Gastrocnemius medialis (tissue), 4 donors: Measurements from ENCODE around the gene PLCZ1. TPM values are rescaled to one million over a fixed set of nuclear protein-coding genes. Genes with fewer than 3 reads are reported as not detected.

Experiments
- ATAC-seq, 2 donors: fragments of 150-250 bp; one replicate each; pipeline ENCODE4 v1.9.1; 2016
- DNase-seq, 2 donors: peaks; one replicate each; pipeline ENCODE4 v3.0.0-alpha.2; 2019
- H3K27ac ChIP-seq, 4 donors: fragments of 200-600 bp; sonication (generic); 1 replicate in 1 of 4; 2 replicates in 3 of 4; pipeline ENCODE4 v1.5.1; 2016 to 2018; ENCODE audit warnings: mild to moderate bottlenecking in 2 of 4, moderate library complexity in 1 of 4
- H3K27me3 ChIP-seq, 3 donors: fragments of 200-600 bp; sonication (generic) in 2 of 3; 1 replicate in 1 of 3; 2 replicates in 2 of 3; pipeline versions ENCODE4 v1.5.1 to v1.6.0; 2016 to 2019; ENCODE audit warnings: mild to moderate bottlenecking in 1 of 3, moderate library complexity in 1 of 3
- H3K36me3 ChIP-seq, 2 donors: fragments of 200-600 bp; sonication (generic) in 1 of 2; one replicate each; pipeline ENCODE4 v1.5.1; 2017 to 2018
- H3K4me1 ChIP-seq, 2 donors: fragments of 200-600 bp; sonication (generic) in 1 of 2; one replicate each; pipeline ENCODE4 v1.5.1; 2016 to 2017; ENCODE audit warnings: mild to moderate bottlenecking in 2 of 2
- H3K4me3 ChIP-seq, 4 donors: fragments of 200-600 bp; sonication (generic) in 3 of 4; 1 replicate in 1 of 4; 2 replicates in 3 of 4; pipeline ENCODE4 v1.5.1; 2016 to 2019; ENCODE audit warnings: mild to moderate bottlenecking in 2 of 4
- H3K9me3 ChIP-seq, 3 donors: fragments of 200-600 bp; sonication (generic) in 2 of 3; 1 replicate in 1 of 3; 2 replicates in 2 of 3; pipeline ENCODE4 v1.5.1; 2016 to 2019
- POLR2A ChIP-seq, 2 donors: fragments of 450-650 bp; IDR thresholded peaks; one replicate each; pipeline ENCODE4 v1.6.1; 2017; ENCODE audit warnings: antibody characterized with exemption in 2 of 2, mild to moderate bottlenecking in 2 of 2, moderate library complexity in 2 of 2
- in situ Hi-C, 4 donors: fragments of 200-750 bp; cut with MboI; loops; one replicate each; pipeline versions ENCODE4 v1.15.0 to v1.8.0; 2017; ENCODE audit warnings: low sequenced_read_pairs in 4 of 4
- intact Hi-C: fragments of 100-400 bp; cut with DNase I; formaldehyde crosslinking; loops from one replicate; pipeline ENCODE4 v1.15.1; 2023; ENCODE audit warnings: low total_unique reads
- total RNA-seq, 4 donors: library from RNA; depleted of rRNA; stranded (reverse); fragments of >200 nt; gene quantifications; one replicate each; pipeline versions ENCODE4 v1.1.0 to v1.2.3, GENCODE V29; 2016
- TF ChIP-seq, protein P1 (sequence below), 5 experiments: fragments of 450-650 bp in 3 of 5; fragments of 200-600 bp in 2 of 5; sonication (generic) in 2 of 5; IDR thresholded peaks in 4 of 5; conservative IDR thresholded peaks in 1 of 5; 1 replicate in 4 of 5; 2 replicates in 1 of 5; pipeline ENCODE4 v1.5.1; 2016 to 2019; ENCODE audit warnings: antibody characterized with exemption in 5 of 5, mild to moderate bottlenecking in 3 of 5, moderate library complexity in 3 of 5

The PLCZ1 gene
- total RNA-seq, 4 donors from 2014 or later: not detected

DNA sequence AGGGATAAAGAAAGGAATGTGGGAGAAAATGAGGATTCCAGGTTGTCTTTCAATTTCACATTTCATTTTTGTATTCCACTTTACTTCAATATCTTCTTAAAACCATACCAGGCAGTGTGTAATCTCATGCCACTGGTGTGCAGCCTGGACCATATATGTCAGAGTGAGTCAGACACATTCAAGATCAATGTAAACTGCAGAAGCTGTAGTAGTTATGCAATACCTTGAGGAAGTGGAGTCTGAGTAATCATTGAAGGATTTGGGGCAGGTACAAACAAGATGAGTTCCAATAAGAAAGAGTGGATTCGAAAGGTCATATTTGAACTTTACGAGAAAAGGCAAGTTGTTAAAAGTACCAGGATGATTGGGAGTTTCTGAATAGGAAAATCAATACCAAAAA is 14.1 kb downstream of the PLCZ1 start:
- ATAC-seq (no peak), DNase-seq (no peak)
- Histone ChIP-seq H3K36me3 (no peaks in the 10 kb centered on the region), H3K4me3 (no peak overlapping the region), H3K4me1 (no peaks in the 10 kb centered on the region), H3K27ac (no peak overlapping the region), H3K9me3 (no peaks in the 10 kb centered on the region), H3K27me3 (no peaks in the 10 kb centered on the region)
- TF ChIP-seq POLR2A (IDR thresholded peaks at IDR 0.05): no peak
- TF ChIP-seq, protein P1, sequence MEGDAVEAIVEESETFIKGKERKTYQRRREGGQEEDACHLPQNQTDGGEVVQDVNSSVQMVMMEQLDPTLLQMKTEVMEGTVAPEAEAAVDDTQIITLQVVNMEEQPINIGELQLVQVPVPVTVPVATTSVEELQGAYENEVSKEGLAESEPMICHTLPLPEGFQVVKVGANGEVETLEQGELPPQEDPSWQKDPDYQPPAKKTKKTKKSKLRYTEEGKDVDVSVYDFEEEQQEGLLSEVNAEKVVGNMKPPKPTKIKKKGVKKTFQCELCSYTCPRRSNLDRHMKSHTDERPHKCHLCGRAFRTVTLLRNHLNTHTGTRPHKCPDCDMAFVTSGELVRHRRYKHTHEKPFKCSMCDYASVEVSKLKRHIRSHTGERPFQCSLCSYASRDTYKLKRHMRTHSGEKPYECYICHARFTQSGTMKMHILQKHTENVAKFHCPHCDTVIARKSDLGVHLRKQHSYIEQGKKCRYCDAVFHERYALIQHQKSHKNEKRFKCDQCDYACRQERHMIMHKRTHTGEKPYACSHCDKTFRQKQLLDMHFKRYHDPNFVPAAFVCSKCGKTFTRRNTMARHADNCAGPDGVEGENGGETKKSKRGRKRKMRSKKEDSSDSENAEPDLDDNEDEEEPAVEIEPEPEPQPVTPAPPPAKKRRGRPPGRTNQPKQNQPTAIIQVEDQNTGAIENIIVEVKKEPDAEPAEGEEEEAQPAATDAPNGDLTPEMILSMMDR (IDR thresholded peaks at IDR 0.05 in 4 of 5, conservative IDR thresholded peaks at IDR 0.05 in 1 of 5): no peak
- in situ Hi-C loops: no loop called here
- intact Hi-C loops: no loop called here

DNA sequence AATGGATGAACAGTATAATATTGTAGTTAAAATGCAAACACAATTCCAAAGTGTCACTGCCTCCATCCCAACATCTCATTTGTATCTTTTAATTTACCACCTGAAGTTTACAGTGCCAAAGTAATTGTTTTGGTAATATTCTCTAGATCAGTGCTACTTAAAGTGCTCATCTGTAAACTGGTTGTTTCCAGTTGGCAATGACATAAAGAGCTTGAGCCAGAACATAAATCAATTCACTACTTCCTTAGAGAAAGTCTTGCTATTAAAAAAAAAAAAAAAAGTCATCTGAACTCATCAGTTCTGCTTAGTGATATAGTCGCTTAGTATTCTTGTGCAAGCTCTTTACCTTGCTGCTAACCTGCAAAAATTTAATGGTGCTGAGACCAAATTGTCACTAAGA is 16.4 kb downstream of the PLCZ1 start:
- Histone ChIP-seq H3K27ac (no peak overlapping the region), H3K9me3 (no peaks in the 10 kb centered on the region), H3K4me1 (no peaks in the 10 kb centered on the region), H3K4me3 (no peak overlapping the region), H3K27me3 (no peaks in the 10 kb centered on the region), H3K36me3 (no peaks in the 10 kb centered on the region)
- no peak for ATAC-seq
- in situ Hi-C loops: no loop called here
- no peak for DNase-seq
- intact Hi-C loops: no loop called here
- TF ChIP-seq, protein P1 (IDR thresholded peaks at IDR 0.05 in 4 of 5, conservative IDR thresholded peaks at IDR 0.05 in 1 of 5): no peak
- no peak for TF ChIP-seq POLR2A (IDR thresholded peaks at IDR 0.05)

DNA sequence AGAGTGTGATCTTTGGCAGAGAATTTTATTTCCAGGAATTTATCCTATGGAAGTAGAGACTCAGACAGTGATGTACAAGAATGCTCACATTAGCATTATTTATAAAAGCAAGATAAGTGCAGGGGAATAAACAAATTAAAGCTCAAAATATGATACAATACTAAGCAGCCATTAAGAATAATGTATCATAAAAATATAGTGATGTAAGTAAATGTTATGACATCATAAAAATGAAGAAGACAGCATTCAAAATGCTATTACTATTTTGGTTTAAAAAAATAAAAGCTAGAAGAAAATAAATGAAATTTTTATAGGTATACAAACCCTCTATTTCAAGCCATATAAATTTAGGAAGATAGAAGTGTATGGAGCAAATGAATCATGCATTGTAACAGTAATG is 17.1 kb downstream of the PLCZ1 start:
- Histone ChIP-seq H3K4me1 (no peaks in the 10 kb centered on the region), H3K27ac (no peak overlapping the region), H3K9me3 (no peaks in the 10 kb centered on the region), H3K4me3 (no peak overlapping the region), H3K27me3 (no peaks in the 10 kb centered on the region), H3K36me3 (no peaks in the 10 kb centered on the region)
- ATAC-seq: no peak
- intact Hi-C loops: no loop called here
- DNase-seq: no peak
- TF ChIP-seq, protein P1 (IDR thresholded peaks at IDR 0.05 in 4 of 5, conservative IDR thresholded peaks at IDR 0.05 in 1 of 5): no peak
- no peak for TF ChIP-seq POLR2A (IDR thresholded peaks at IDR 0.05)
- in situ Hi-C loops: no loop called here

DNA sequence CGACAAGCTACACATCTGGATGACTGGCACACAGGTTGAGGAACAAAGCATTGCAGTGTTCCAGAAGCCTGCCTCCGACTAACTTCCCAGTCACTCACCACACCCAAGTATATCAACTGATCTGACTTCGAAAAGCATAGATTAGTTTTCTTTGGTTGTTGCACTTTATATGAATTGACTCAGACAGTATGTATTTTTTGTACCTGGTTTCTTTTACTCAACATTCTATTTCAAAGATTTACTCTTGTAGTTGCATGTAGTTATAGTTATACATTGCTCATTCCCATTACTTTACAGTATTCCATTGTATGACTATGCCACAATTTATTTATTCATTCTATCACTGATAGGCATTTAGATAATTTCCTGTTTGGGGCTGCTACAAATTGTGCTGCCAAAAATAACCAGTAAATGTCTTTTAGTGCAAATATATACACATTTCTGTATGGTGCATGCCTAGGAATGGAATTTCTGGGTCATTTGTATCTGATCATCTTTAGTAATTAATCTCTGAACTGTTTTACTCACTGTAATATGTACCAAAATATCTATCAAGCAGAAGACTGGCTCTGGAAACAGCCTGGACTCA is 17.8 kb downstream of the PLCZ1 start:
- intact Hi-C loops: no loop called here
- in situ Hi-C loops: no loop called here
- Histone ChIP-seq H3K27me3 (no peaks in the 10 kb centered on the region), H3K9me3 (no peaks in the 10 kb centered on the region), H3K36me3 (no peaks in the 10 kb centered on the region), H3K27ac (no peak overlapping the region), H3K4me1 (no peaks in the 10 kb centered on the region), H3K4me3 (no peak overlapping the region)
- DNase-seq (no peak), ATAC-seq (no peak)
- TF ChIP-seq, protein P1 (IDR thresholded peaks at IDR 0.05 in 4 of 5, conservative IDR thresholded peaks at IDR 0.05 in 1 of 5): no peak
- no peak for TF ChIP-seq POLR2A (IDR thresholded peaks at IDR 0.05)

DNA sequence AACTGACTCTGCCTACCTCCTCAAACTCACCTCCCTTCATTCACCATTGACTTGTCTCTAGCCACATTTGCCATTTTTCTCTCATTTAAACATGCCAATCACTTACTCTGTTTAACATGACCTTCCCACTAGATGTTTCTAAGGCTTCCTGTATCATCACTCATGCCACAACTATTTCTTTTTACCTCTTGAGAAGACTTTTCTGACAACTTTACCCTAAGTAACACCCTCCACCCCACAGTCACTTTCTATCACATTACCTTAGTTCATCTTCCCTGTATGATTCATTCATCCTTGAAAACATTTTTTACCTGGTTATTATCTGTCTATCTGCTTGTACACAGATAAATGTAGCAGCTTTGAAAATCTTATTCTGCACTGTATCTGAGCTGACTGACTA is 19.4 kb downstream of the PLCZ1 start:
- no peak for DNase-seq
- Histone ChIP-seq H3K4me3 (no peak overlapping the region), H3K9me3 (no peaks in the 10 kb centered on the region), H3K36me3 (no peaks in the 10 kb centered on the region), H3K27ac (no peak overlapping the region), H3K27me3 (no peaks in the 10 kb centered on the region), H3K4me1 (no peaks in the 10 kb centered on the region)
- ATAC-seq: no peak
- in situ Hi-C loops: no loop called here
- intact Hi-C loops: no loop called here
- no peak for TF ChIP-seq POLR2A (IDR thresholded peaks at IDR 0.05)
- TF ChIP-seq, protein P1 (IDR thresholded peaks at IDR 0.05 in 4 of 5, conservative IDR thresholded peaks at IDR 0.05 in 1 of 5): no peak
